Stimulated activated CD4-positive, alpha-beta T cell treated with anti-CD3 and anti-CD28 coated beads, Interleukin-2, amount 100 ng/mL, for 48 hours (primary cell): ENCODE data around the gene KLK1.
"Not testable (repeated sequence)": the region's sequence is repeated elsewhere in the genome, so short reads cannot be mapped to it uniquely, and the experiment has no call there.

Experiments
- DNase-seq, 2 donors: peaks; one replicate each; pipeline ENCODE4 v3.0.0-alpha.2; 2020

KLK1 gene

DNA sequence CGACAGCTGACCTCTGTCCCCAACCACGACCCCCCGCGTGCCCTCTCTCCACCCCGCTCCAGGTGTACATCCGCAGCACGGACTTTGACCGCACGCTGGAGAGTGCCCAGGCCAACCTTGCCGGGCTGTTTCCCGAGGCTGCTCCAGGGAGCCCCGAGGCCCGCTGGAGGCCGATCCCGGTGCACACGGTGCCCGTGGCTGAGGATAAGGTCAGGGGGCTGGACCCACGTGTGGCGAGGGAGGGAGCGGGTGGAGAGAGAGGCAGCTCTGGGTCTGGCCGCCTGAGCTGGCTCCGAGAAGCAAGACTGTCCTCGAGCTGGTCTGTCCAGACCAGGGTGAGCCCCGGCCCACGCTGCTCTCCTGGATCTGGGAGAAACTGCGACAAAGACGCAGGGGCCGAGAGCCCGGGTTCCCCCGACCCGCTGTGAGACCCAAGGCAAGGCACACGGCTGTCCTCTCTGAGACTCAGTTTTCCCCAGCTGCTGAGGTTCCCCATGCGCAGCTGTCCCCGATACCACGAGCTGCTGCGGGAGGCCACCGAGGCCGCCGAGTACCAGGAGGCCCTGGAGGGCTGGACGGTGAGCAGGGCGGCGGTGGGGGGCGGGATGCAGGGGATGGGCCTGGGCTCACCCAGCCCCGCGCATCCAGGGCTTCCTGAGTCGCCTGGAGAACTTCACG, 31.9 kb downstream of the KLK1 start:
- no peak for DNase-seq

- no peak for DNase-seq
These were observed 32.6 kb downstream of the KLK1 start for GRCh38 chr19:50790922-50791467.

DNA sequence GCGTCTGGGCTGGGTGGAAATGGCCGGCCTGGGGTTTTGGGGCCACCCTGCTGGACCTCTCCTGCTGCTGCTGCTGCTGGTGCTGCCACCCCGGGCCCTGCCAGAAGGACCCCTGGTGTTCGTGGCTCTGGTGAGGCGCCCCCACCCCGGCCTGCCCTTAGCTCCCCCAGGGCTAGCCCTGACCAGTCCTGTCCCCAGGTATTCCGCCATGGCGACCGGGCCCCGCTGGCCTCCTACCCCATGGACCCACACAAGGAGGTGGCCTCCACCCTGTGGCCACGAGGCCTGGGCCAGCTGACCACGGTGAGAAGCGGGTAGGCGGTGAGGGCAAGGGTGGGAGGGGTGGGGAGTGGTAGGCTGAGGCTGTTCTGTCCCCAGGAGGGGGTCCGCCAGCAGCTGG, 33.2 kb downstream of the KLK1 start, which contains the start of gene ACP4:
TSS of gene ACP4 (plus strand) at position 20 of the 400 bp plus-strand sequence. CDS start at position 20, 0 bp downstream.
- no peak for DNase-seq

DNA sequence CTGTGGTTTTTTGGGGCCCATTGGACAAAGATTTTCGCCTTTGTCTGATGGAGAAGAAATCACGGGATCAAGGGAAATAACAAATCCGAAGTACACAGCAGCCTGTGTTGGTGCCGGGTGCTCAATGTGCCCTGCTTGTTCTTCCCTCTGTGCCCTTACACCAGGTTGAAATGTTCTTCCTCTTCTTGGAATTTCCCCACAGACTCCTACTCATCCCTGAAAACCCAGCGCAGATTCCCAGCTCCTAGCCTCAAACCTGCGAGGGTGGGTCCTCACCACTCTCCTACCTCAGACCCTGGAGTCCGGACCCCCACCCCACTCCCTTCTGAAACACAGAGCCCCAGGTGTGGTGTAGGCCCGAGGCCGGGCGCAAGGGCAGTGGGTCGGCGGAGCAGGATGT, 38.3 kb downstream of the KLK1 start:
- DNase-seq, result no peak

DNA sequence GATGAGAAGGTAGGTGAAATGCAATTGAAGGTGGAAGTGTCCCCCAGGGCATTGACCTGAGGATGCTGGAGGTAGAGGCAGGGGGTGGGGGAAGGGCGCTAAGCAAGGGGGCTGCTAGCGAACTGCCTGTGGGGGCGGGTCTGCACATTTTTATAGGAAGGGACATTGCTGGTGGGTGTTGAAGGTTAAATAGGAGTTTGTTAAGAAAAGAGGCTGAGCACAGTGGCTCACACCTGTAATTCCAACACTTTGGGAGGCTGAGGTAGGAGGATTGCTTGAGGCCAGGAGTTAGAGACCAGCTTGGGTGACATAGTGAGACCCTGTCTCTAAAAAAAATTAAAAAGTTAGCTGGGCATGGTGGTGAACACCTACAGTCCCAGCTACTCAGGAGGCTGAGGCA, 38.9 kb downstream of the KLK1 start:
- no peak for DNase-seq

DNA sequence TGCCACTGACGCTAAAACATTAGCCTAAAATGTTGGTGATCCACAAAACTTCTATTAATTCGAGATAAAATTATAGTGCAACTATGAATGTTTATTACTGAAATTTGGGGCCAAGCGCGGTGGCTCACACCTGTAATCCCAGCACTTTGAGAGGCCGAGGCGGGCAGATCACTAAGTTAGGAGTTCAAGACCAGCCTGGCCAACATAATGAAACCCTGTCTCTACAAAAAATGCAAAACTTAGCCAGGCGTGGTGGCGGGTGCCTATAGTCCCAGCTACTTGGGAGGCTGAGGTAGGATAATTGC, 39.8 kb downstream of the KLK1 start:
- not testable (repeated sequence) for DNase-seq

- no peak for DNase-seq
These were observed 42.7 kb downstream of the KLK1 start for GRCh38 chr19:50780753-50781435.

DNA sequence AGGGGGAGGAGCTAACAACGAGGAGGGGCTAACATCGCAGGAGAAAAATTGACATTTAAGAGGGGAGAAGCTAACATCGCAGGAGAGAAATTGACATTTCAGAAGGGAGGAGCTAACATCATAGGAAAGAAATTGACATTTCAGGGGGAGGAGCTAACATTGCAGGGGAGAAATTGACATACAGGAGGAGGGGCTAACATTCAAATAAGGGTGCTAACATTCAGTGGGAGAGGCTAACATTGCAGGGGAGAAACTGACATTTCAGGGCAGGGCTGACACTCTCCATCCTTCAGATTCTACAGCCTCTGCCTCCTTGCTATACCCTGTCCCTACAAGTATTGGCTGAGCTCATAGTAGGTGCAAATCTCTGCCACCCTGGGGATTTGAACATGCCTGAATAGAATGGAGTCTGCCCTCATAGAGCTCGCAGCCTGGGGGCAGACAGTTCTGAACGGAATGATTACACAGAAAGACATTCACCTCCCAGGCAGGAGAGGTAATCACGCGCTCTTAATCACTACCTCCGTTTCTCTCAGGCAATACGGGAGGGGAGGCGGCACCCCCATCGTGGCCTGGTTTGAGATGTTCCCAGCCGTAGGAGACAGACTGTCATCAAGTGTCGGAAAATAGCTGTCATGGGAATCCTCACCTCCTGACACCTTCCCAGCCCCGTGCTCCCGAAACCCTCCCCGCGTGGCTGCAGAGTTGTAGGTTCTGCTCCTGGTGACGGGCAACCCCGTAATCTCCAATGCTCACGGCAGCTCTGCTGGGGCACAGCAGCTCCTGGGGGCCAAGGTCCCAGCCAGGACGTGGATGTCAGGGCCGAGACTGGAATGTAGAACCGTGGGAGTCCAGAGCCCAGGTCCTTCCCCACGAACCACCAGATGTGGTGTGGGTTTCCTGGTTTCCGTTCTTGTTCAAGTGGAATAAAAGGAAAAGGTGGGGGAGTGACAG, 43.8 kb downstream of the KLK1 start:
- no peak for DNase-seq

DNA sequence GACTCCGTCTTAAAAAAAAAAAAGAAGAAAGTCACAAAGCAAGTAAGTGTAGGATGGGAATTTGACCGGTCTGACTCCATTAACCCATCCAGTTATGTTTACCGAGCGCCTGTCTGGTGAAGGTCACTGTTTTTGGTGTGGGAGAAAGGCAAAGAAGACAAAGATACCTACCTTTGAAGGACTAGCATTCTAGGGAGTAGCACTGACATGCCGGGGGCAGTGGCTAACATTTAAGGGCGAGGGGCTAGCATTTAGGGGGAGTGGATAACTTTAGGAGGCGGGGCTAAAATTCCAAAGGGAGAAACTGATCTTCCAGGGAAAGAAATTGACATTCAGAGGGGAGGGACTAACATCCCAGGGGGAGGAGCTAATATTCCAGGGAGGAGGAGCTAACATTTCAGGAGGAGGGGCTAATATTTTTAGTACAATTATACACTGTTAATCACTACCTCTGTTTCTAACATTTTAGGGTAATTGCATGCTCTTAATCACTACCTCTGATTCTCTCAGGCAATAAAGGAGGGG, 44.6 kb downstream of the KLK1 start:
- no peak for DNase-seq

- DNase-seq, result no peak
These were observed 45.7 kb downstream of the KLK1 start for GRCh38 chr19:50777830-50778303.

- DNase-seq, result no peak
These were observed 46.3 kb downstream of the KLK1 start for GRCh38 chr19:50777261-50777660.

- no peak for DNase-seq
These were observed 47.5 kb downstream of the KLK1 start for GRCh38 chr19:50776131-50776530.

- DNase-seq, result not testable (repeated sequence)
These were observed 50.1 kb downstream of the KLK1 start for GRCh38 chr19:50773454-50773853.

DNA sequence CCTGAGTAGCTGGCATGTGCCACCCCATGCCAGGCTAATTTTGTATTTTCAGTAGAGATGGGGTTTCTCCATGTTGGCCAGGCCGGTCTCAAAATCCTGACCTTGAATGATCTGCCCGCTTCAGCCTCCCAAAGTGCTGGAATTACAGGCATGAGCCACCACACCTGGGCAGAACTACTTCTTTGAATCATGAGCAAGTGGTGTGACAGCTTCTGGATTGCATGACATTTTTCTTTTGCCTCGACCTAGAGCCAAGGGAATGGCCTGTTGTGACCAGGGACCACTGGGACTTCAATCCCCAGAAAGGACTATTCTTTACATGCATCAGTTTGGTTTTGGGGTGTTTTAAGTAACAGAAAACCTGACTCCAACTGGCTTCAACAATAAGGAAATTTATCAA, 50.7 kb downstream of the KLK1 start:
- not testable (repeated sequence) for DNase-seq

- no peak for DNase-seq
These were observed 51.1 kb downstream of the KLK1 start for GRCh38 chr19:50772476-50772875.

DNA sequence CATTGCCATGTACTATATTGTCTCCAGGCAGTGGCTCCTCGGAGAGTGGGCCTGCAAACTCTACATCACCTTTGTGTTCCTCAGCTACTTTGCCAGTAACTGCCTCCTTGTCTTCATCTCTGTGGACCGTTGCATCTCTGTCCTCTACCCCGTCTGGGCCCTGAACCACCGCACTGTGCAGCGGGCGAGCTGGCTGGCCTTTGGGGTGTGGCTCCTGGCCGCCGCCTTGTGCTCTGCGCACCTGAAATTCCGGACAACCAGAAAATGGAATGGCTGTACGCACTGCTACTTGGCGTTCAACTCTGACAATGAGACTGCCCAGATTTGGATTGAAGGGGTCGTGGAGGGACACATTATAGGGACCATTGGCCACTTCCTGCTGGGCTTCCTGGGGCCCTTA, 52.7 kb downstream of the KLK1 start:
- DNase-seq, result no peak

DNA sequence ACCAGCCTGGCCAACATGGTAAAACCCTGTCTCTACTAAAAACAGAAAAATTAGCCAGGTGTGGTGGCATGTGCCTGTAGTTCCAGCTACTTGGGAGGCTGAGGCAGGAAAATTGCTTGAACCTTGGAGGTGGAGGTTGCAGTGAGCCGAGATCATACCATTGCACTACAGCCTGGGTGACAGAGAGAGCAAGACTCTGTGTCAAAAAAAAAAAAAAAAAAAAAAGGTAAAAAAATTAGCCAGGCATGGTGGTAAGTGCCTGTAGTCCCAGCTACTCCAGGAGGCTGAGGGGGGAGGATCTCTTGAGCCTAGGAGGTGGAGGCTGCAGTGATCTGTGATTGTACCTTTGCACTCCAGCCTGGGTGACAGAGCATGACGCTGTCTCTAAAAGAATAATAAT, 53.4 kb downstream of the KLK1 start, which contains the start of gene GPR32:
TSS of gene GPR32 (plus strand) at position 301 of the 400 bp plus-strand sequence. CDS start 137 bp downstream, outside the sequence.
- DNase-seq, result not testable (repeated sequence)
